ENCODE measurements around the gene SCUBE3. TPM values are rescaled to one million over a fixed set of nuclear protein-coding genes. Genes with fewer than 3 reads are reported as not detected.

SCUBE3 gene
- total and polyA plus RNA-seq, 2 of the 13 experiments (the other 11 are each of a cell fraction or from before 2014, with no cell fraction given) = not detected

- 20% methylated on average over 1 of the region's 2 CpGs for WGBS (ENCODE audit: low lambda C conversion rate)
- POLR2A ChIA-PET = no interaction called here
- no peak for FAIRE-seq
- H3K27me3 ChIP-seq (ENCODE audit: control insufficient read depth in 1 of 2, insufficient read depth in 2 of 2, low read length in 2 of 2) = peaks cover 7 to 22% of the 10 kb centered on the region in 2 experiments; a peak in 4 of 5 replicates
- CTCF ChIA-PET (ENCODE audit: low intra/inter-chr PET ratio, low total read pairs) = no interaction called here
- peaks cover 52% of the 10 kb centered on the region for H3K4me1 ChIP-seq (ENCODE audit: insufficient read depth, low read length)
- H3K9me3 ChIP-seq (ENCODE audit: low read length) = no peaks in the 10 kb centered on the region
- H3K4me3 ChIP-seq (replicated peaks in 1 of 3; ENCODE audit: insufficient read depth in 1 of 3, low read depth in 2 of 3, low read length in 3 of 3) = no peak overlapping the region
- H3K9ac ChIP-seq (ENCODE audit: insufficient read depth, low read depth, low read length) = no peak overlapping the region
- H4K20me1 ChIP-seq (ENCODE audit: insufficient read depth, low read length) = no peaks in the 10 kb centered on the region
- peak; percentile 45; the same call in 2 of the 3 replicates for ATAC-seq
- no peaks in the 10 kb centered on the region for H3K79me2 ChIP-seq (ENCODE audit: insufficient read depth, low read length)
- H3K36me3 ChIP-seq (replicated peaks in 1 of 2; ENCODE audit: control insufficient read depth in 1 of 2, insufficient read depth in 2 of 2, low read length in 2 of 2) = no peaks in the 10 kb centered on the region
- no peak overlapping the region for H3K27ac ChIP-seq (ENCODE audit: extremely low read length, insufficient read depth, low read length)
- peak; percentile 51 for DNase-seq (ENCODE audit: low spot score)
- H2AFZ ChIP-seq (ENCODE audit: low read length) = no peak overlapping the region
- peak overlapping the region; percentile 18; the same call in 1 of the 2 replicates for H3K4me2 ChIP-seq (ENCODE audit: low read depth, low read length)
- intact Hi-C loops (cut with micrococcal nuclease; ENCODE audit: unreplicated experiment) = no loop called here
- BruUV-seq (replicated peaks) = no TSS peak
- in situ Hi-C loops (cut with HindIII; ENCODE audit: extremely low pct_ligation_motif_present, low pct_unique_long_range_greater_than_20kb) = no loop called here
- no peak for TF ChIP-seq BRF2 (CRISPR knock-in tag; IDR thresholded peaks at IDR 0.05)
- no peak for TF ChIP-seq TGIF2 (CRISPR knock-in tag; IDR thresholded peaks at IDR 0.05)
- no peak for TF ChIP-seq MIER3 (CRISPR knock-in tag; IDR thresholded peaks at IDR 0.05; ENCODE audit: borderline replicate concordance)
- no peak for TF ChIP-seq ZNF17 (CRISPR knock-in tag; IDR thresholded peaks at IDR 0.05)
- 0 out of 2 replicates have a peak, but pooled peaks have one; percentile 49 for TF ChIP-seq ZBTB21 (CRISPR knock-in tag; IDR thresholded peaks at IDR 0.05)
- TF ChIP-seq FUBP1 (CRISPR knock-in tag; IDR thresholded peaks at IDR 0.05; ENCODE audit: borderline replicate concordance) = no peak
- TF ChIP-seq TEF (CRISPR knock-in tag; IDR thresholded peaks at IDR 0.05) = no peak
- TF ChIP-seq SOX5 (CRISPR knock-in tag; IDR thresholded peaks at IDR 0.05; ENCODE audit: borderline replicate concordance) = peak; percentile 82
- TF ChIP-seq SRY (CRISPR knock-in tag; IDR thresholded peaks at IDR 0.05) = no peak
- TF ChIP-seq SOX6 (IDR thresholded peaks at IDR 0.05) = no peak
- peak; percentile 69 for TF ChIP-seq SOX6 (CRISPR knock-in tag; IDR thresholded peaks at IDR 0.05)
- no peak for TF ChIP-seq BCL6 (CRISPR knock-in tag; IDR thresholded peaks at IDR 0.05)
- no peak for TF ChIP-seq ZNF576 (CRISPR knock-in tag; IDR thresholded peaks at IDR 0.05)
- TF ChIP-seq FOXJ3 (CRISPR knock-in tag; IDR thresholded peaks at IDR 0.05; ENCODE audit: borderline replicate concordance) = no peak
- TF ChIP-seq THRA (CRISPR knock-in tag; IDR thresholded peaks at IDR 0.05; ENCODE audit: borderline replicate concordance) = peak; percentile 87; the same call in 1 of the 2 replicates
- TF ChIP-seq RXRB (CRISPR knock-in tag; IDR thresholded peaks at IDR 0.05; ENCODE audit: borderline replicate concordance) = peak; percentile 55
These were observed 13.9 kb upstream of the SCUBE3 start for GRCh38 chr6:35199866-35200265.
